Measurements from ENCODE around the gene SERGEF.

DNA sequence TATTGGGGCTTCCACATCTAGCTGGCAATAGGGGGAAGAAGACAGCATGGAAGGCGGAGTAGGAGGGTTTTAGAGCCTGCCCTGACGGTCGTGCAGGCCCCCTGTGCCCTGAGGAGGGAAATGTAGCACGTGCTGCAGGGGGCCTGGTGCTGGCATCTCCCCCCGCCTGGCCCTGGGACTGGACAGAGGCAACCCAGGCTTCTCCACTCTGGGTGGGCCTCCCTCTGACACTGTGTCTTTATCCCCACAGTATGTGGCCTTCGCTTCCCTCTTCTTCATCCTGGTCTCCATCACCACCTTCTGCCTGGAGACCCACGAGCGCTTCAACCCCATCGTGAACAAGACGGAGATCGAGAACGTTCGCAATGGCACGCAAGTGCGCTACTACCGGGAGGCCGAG, 241.4 kb downstream of the SERGEF start:
- no peak for TF ChIP-seq POLR2AphosphoS5 (IDR thresholded peaks at IDR 0.05; ENCODE audit: low read depth)
- TF ChIP-seq, protein P1, sequence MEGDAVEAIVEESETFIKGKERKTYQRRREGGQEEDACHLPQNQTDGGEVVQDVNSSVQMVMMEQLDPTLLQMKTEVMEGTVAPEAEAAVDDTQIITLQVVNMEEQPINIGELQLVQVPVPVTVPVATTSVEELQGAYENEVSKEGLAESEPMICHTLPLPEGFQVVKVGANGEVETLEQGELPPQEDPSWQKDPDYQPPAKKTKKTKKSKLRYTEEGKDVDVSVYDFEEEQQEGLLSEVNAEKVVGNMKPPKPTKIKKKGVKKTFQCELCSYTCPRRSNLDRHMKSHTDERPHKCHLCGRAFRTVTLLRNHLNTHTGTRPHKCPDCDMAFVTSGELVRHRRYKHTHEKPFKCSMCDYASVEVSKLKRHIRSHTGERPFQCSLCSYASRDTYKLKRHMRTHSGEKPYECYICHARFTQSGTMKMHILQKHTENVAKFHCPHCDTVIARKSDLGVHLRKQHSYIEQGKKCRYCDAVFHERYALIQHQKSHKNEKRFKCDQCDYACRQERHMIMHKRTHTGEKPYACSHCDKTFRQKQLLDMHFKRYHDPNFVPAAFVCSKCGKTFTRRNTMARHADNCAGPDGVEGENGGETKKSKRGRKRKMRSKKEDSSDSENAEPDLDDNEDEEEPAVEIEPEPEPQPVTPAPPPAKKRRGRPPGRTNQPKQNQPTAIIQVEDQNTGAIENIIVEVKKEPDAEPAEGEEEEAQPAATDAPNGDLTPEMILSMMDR (IDR thresholded peaks at IDR 0.05; ENCODE audit: insufficient read depth, low read length): no peak
- TF ChIP-seq, protein P2, sequence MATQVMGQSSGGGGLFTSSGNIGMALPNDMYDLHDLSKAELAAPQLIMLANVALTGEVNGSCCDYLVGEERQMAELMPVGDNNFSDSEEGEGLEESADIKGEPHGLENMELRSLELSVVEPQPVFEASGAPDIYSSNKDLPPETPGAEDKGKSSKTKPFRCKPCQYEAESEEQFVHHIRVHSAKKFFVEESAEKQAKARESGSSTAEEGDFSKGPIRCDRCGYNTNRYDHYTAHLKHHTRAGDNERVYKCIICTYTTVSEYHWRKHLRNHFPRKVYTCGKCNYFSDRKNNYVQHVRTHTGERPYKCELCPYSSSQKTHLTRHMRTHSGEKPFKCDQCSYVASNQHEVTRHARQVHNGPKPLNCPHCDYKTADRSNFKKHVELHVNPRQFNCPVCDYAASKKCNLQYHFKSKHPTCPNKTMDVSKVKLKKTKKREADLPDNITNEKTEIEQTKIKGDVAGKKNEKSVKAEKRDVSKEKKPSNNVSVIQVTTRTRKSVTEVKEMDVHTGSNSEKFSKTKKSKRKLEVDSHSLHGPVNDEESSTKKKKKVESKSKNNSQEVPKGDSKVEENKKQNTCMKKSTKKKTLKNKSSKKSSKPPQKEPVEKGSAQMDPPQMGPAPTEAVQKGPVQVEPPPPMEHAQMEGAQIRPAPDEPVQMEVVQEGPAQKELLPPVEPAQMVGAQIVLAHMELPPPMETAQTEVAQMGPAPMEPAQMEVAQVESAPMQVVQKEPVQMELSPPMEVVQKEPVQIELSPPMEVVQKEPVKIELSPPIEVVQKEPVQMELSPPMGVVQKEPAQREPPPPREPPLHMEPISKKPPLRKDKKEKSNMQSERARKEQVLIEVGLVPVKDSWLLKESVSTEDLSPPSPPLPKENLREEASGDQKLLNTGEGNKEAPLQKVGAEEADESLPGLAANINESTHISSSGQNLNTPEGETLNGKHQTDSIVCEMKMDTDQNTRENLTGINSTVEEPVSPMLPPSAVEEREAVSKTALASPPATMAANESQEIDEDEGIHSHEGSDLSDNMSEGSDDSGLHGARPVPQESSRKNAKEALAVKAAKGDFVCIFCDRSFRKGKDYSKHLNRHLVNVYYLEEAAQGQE (IDR thresholded peaks at IDR 0.05; ENCODE audit: insufficient replicate concordance, low read depth): no peak
- no peak for TF ChIP-seq GABPA (IDR thresholded peaks at IDR 0.05; ENCODE audit: low read depth)

Measured in HL-60 (cell line).